Nasal cavity respiratory epithelium epithelial cell of viscerocranial mucosa (primary cell): ENCODE data around the gene HSPE1. TPM values are rescaled to one million over a fixed set of nuclear protein-coding genes. Genes with fewer than 3 reads are reported as not detected.

ENCODE experiments used
- total RNA-seq: library from RNA; depleted of rRNA; stranded (reverse); fragments of >200 nt; gene quantifications from 2 replicates; pipeline ENCODE4 v1.2.3, GENCODE V29; 2014

HSPE1 gene
- 82.8 and 85.1 TPM in 2 replicates for total RNA-seq

GRCh38 chr2:197499594-197500502 lies at the start of gene HSPE1, which contains the start of gene HSPD1:
Gene HSPE1 (plus strand): TSS chr2:197500379. CDS start chr2:197500437, 58 bp downstream.
Gene HSPD1 (minus strand): TSS chr2:197499840. CDS start chr2:197498848, 992 bp downstream.

GRCh38 chr2:197453123-197453913 lies 46.9 kb upstream of the HSPE1 start, which contains the start of gene COQ10B:
Gene COQ10B (plus strand): TSS chr2:197453552. CDS start chr2:197453561, 9 bp downstream.

GRCh38 chr2:197515739-197516392 lies 15.7 kb downstream of the HSPE1 start, which contains the start of gene MOB4:
Gene MOB4 (plus strand): TSS chr2:197516066. CDS start chr2:197516087, 21 bp downstream.

Other genes starting within 250 kb of the HSPE1 start
- 0.78 and 1.0 TPM in 2 replicates for gene ANKRD44, start 189.6 kb upstream of the HSPE1 start, total RNA-seq
- gene SF3B1, start 65.4 kb upstream of the HSPE1 start, total RNA-seq: 117 and 160 TPM in 2 replicates
- 35.1 and 47.5 TPM in 2 replicates for gene COQ10B, start 46.8 kb upstream of the HSPE1 start, total RNA-seq
- 534 and 547 TPM in 2 replicates for gene HSPD1, start 539 bp upstream of the HSPE1 start, total RNA-seq
- 21.9 and 30.2 TPM in 2 replicates for gene MOB4, start 15.7 kb downstream of the HSPE1 start, total RNA-seq
- gene RFTN2, start 175.2 kb downstream of the HSPE1 start, total RNA-seq: 0.14 TPM in 1 of 2 replicates, not detected in the other
- 15.0 and 18.4 TPM in 2 replicates for gene MARS2, start 205.0 kb downstream of the HSPE1 start, total RNA-seq